Measurements from ENCODE around the gene ZPBP2. TPM values are rescaled to one million over a fixed set of nuclear protein-coding genes. Genes with fewer than 3 reads are reported as not detected.

ZPBP2 gene
- polyA plus RNA-seq, 3 donors: not detected

GRCh38 chr17:39841134-39841683 lies 26.8 kb upstream of the ZPBP2 start:
- Mint-ChIP-seq H3K27ac (peak overlapping the region in 2 of 7 donors; percentile 4 to 6), H3K4me1 (no peaks in the 10 kb centered on the region), H3K27me3 (ENCODE audit: low read depth in 3 of 3) (peaks cover 26 to 44% (median 28%) of the 10 kb centered on the region in 3 donors), H3K36me3 (peaks cover 0 to 1% of the 10 kb centered on the region in 2 donors), H3K9me3 (peaks cover 7 to 30% (median 22%) of the 10 kb centered on the region in 7 donors), H3K4me3 (no peak overlapping the region)
- Histone ChIP-seq H3K36me3 (replicated peaks in 1 of 2; ENCODE audit: control insufficient read depth in 1 of 2, insufficient read depth in 2 of 2, low read length in 2 of 2) (no peaks in the 10 kb centered on the region), H3K27ac (ENCODE audit: low read depth in 1 of 2, low read length in 2 of 2) (no peak overlapping the region), H3K4me2 (replicated peaks; ENCODE audit: extremely low read depth, low read length, poor library complexity, severe bottlenecking) (no peak overlapping the region), H3K9me3 (replicated peaks in 1 of 2; ENCODE audit: control insufficient read depth in 1 of 2, insufficient read depth in 1 of 2, low read length in 2 of 2) (peaks cover 7 to 14% of the 10 kb centered on the region in 2 donors), H3K4me3 (replicated peaks in 1 of 3; ENCODE audit: low read depth in 2 of 3, low read length in 3 of 3) (no peak overlapping the region), H2AFZ (ENCODE audit: insufficient read depth, low read depth, low read length, poor library complexity, severe bottlenecking) (no peak overlapping the region), H4K20me1 (ENCODE audit: insufficient read depth, low read length) (no peaks in the 10 kb centered on the region), H3K27me3 (ENCODE audit: control insufficient read depth in 2 of 2, insufficient read depth in 2 of 2, low read length in 2 of 2) (peaks cover 13 to 27% of the 10 kb centered on the region in 2 donors), H3K79me2 (ENCODE audit: insufficient read depth, low read length) (no peaks in the 10 kb centered on the region), H3K9ac (ENCODE audit: insufficient read depth, low read length, poor library complexity, severe bottlenecking) (no peak overlapping the region), H3K4me1 (ENCODE audit: control insufficient read depth in 1 of 2, insufficient read depth in 2 of 2, low read length in 2 of 2) (no peaks in the 10 kb centered on the region)
- intact Hi-C loops (cut with micrococcal nuclease): no loop called here
- TF ChIP-seq CTCF (IDR thresholded peaks at IDR 0.05): no peak
- DNase-seq: no peak
- 86% methylated on average over 2 of the region's 2 CpGs for WGBS (ENCODE audit: insufficient coverage)

GRCh38 chr17:39845052-39845846 lies 22.8 kb upstream of the ZPBP2 start:
- Histone ChIP-seq H3K27me3 (ENCODE audit: control insufficient read depth in 2 of 2, insufficient read depth in 2 of 2, low read length in 2 of 2) (peaks cover 19 to 34% of the 10 kb centered on the region in 2 donors), H3K9me3 (replicated peaks in 1 of 2; ENCODE audit: control insufficient read depth in 1 of 2, insufficient read depth in 1 of 2, low read length in 2 of 2) (no peaks in the 10 kb centered on the region), H4K20me1 (ENCODE audit: insufficient read depth, low read length) (no peaks in the 10 kb centered on the region), H3K9ac (ENCODE audit: insufficient read depth, low read length, poor library complexity, severe bottlenecking) (no peak overlapping the region), H3K36me3 (replicated peaks in 1 of 2; ENCODE audit: control insufficient read depth in 1 of 2, insufficient read depth in 2 of 2, low read length in 2 of 2) (no peaks in the 10 kb centered on the region), H3K4me1 (ENCODE audit: control insufficient read depth in 1 of 2, insufficient read depth in 2 of 2, low read length in 2 of 2) (no peaks in the 10 kb centered on the region), H3K27ac (ENCODE audit: low read depth in 1 of 2, low read length in 2 of 2) (no peak overlapping the region), H3K4me2 (replicated peaks; ENCODE audit: extremely low read depth, low read length, poor library complexity, severe bottlenecking) (no peak overlapping the region), H3K4me3 (replicated peaks in 1 of 3; ENCODE audit: low read depth in 2 of 3, low read length in 3 of 3) (no peak overlapping the region), H2AFZ (ENCODE audit: insufficient read depth, low read depth, low read length, poor library complexity, severe bottlenecking) (no peak overlapping the region), H3K79me2 (ENCODE audit: insufficient read depth, low read length) (no peaks in the 10 kb centered on the region)
- H3K4me1 Mint-ChIP-seq: peaks cover 5% of the 10 kb centered on the region
- H3K4me3 Mint-ChIP-seq: peak overlapping the region in 1 of 2 donors; percentile 42
- 100% methylated on average over 2 of the region's 8 CpGs for WGBS (ENCODE audit: insufficient coverage)
- no peak for DNase-seq
- no peaks in the 10 kb centered on the region for H3K9me3 Mint-ChIP-seq
- H3K27me3 Mint-ChIP-seq (ENCODE audit: low read depth in 3 of 3): peaks cover 24 to 55% (median 37%) of the 10 kb centered on the region in 3 donors
- intact Hi-C loops (cut with micrococcal nuclease): no loop called here
- TF ChIP-seq CTCF (IDR thresholded peaks at IDR 0.05): no peak
- H3K36me3 Mint-ChIP-seq: peaks cover 0 to 1% of the 10 kb centered on the region in 2 donors
- no peak overlapping the region for H3K27ac Mint-ChIP-seq

Measured in CD14-positive monocyte (primary cell).